ENCODE data around the gene SEC23A. TPM values are rescaled to one million over a fixed set of nuclear protein-coding genes. Genes with fewer than 3 reads are reported as not detected.

SEC23A gene
- total and polyA plus RNA-seq, 2 of the 13 experiments (the other 11 are each of a cell fraction or from before 2014, with no cell fraction given) = 403 to 887 TPM

GRCh38 chr14:39145266-39145966 is 42.4 kb upstream of the SEC23A start (continued):
- TF ChIP-seq ZNF609 (CRISPR knock-in tag; IDR thresholded peaks at IDR 0.05; ENCODE audit: borderline replicate concordance) = peak; percentile 57; the same call in 1 of the 2 replicates
- 0 out of 2 replicates have a peak, but pooled peaks have one; percentile 33 for TF ChIP-seq SMAD3 (CRISPR knock-in tag; IDR thresholded peaks at IDR 0.05)
- peak; percentile 77; the same call in 1 of the 2 replicates for TF ChIP-seq MIER3 (CRISPR knock-in tag; IDR thresholded peaks at IDR 0.05; ENCODE audit: borderline replicate concordance)
- no peak for TF ChIP-seq PHB2 (IDR thresholded peaks at IDR 0.05; ENCODE audit: partially characterized antibody)
- no peak for TF ChIP-seq CREB3 (CRISPR knock-in tag; IDR thresholded peaks at IDR 0.05)
- TF ChIP-seq FOXC1 (CRISPR knock-in tag; IDR thresholded peaks at IDR 0.05; ENCODE audit: borderline replicate concordance) = no peak
- TF ChIP-seq STAT6 (CRISPR knock-in tag; IDR thresholded peaks at IDR 0.05; ENCODE audit: borderline replicate concordance) = no peak
- no peak for TF ChIP-seq ZNF367 (CRISPR knock-in tag; IDR thresholded peaks at IDR 0.05; ENCODE audit: borderline replicate concordance)
- no peak for TF ChIP-seq ZNF713 (CRISPR knock-in tag; IDR thresholded peaks at IDR 0.05)
- no peak for TF ChIP-seq CC2D1A (CRISPR knock-in tag; IDR thresholded peaks at IDR 0.05)
- TF ChIP-seq ZFP1 (CRISPR knock-in tag; IDR thresholded peaks at IDR 0.05) = no peak; the same call in 1 of the 2 replicates
- no peak for TF ChIP-seq HOXD1 (CRISPR knock-in tag; IDR thresholded peaks at IDR 0.05)
- no peak for TF ChIP-seq FIP1L1 (IDR thresholded peaks at IDR 0.05; ENCODE audit: borderline replicate concordance, insufficient read depth, low read depth, low read length)
- no peak for TF ChIP-seq ZNF747 (CRISPR knock-in tag; IDR thresholded peaks at IDR 0.05; ENCODE audit: borderline replicate concordance)
- TF ChIP-seq HCFC1 (IDR thresholded peaks at IDR 0.05; ENCODE audit: low read depth, low read length) = no peak
- TF ChIP-seq FOXA3 (CRISPR knock-in tag; IDR thresholded peaks at IDR 0.05) = peak; percentile 92
